ENCODE measurements around the gene ZNF837.
"Not testable (repeated sequence)": the region's sequence is repeated elsewhere in the genome, so short reads cannot be mapped to it uniquely, and the experiment has no call there.

Gene ZNF837

DNA sequence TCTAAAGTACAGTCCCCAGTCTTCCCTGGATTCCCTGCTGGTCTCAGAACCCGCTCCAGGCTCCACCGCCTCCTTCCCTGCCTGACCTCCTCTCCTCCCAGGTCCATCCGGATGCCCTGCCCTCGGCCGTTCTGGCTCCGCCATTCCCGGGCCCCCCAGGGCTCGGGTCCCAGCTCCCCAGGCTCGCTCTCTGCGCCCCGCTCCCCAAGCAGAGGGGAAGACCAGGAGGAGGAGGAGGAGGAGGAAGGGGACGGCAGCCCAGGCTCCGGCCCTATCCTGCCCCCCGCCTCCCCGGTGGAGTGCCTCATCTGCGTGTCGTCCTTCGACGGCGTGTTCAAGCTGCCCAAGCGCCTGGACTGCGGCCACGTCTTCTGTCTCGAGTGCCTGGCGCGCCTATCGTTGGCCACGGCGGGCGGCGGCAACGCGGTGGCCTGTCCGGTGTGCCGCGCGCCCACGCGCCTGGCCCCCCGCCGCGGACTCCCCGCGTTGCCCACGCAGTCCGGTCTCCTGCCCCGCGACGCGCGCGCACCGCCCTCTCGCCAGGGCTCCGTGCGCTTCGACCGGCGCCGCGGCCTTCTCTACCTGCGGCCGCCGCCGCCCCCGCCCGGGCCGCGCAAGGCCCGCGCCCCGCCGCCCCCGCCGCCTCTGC is 15.3 kb upstream of the ZNF837 start:
- DNase-seq = no peak

DNA sequence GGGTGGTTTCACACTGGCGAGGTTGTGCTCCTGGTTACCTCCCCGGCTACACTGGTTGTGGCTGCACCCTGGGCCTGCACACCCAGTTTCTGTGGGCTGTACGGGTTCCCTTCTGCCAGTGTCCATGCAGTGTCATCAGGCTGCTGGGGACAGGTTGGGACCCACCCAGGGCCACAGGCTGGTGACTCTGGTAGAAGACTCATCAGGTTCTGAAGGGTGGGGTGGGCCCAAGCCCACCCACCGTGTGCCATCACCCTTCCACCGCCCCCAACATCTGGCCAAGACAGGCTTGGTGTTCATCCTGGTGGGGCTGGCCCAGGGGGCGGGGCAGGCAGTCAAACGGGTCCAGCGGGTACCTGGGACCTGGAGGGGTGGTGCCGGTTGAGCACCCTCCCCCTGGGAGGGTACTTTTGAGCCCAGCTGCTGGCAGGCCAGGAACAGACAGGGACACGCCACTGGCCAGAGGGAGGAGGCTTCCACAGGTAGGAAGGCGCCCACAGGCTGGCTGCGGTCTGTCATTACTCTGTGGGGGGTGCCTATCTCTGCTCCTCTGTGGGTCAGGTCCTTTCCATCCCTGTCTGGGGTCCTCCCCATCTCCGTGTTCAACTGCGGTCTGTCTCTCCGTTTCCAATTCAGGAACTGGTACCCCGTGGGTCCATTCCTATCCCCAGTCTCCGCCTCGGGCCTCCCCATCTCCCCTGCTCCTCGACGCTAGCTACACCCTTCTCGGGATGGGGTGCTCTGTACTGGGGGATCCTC is 14.6 kb upstream of the ZNF837 start, which contains the start of gene RNF225:
Gene RNF225, plus strand, starts transcription at position 437 of the 759 bp plus-strand sequence. CDS start 434 bp downstream, outside the sequence.
- no peak for DNase-seq

DNA sequence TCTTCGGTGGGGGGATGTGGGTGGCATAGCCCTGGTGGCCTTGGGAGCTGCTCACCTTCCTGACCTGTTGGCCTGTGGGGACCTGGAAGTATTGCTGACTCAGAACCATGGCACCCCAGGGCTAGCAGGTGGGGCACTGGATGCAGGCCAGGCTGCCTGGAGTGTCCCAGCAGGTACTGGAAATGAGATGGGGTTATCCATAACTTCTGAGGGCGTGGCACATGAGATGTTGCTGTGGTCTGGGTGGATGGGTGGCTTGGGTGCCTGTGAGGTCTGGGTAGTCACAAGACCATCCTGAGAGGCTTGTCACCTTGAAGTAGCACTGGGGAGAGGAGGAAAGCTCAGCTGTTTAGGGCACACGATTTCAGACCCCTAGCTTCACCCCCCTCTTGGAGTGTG is 14.0 kb upstream of the ZNF837 start:
- DNase-seq = no peak

DNA sequence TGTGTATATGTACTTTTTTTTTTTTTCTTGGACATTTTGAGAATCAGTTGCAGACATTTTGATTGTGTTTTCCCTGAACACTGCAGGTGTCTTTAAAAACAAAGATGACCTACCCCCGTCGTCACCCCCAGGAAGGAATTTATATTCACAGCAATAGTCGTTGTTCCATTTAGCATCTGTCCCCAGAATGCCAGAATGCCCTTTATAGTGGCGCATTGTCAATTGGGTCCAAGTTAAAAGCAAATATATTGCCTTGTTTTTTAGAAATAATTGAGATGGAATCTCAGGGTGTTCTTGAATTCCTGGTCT is 12.8 kb upstream of the ZNF837 start:
- no peak for DNase-seq

DNA sequence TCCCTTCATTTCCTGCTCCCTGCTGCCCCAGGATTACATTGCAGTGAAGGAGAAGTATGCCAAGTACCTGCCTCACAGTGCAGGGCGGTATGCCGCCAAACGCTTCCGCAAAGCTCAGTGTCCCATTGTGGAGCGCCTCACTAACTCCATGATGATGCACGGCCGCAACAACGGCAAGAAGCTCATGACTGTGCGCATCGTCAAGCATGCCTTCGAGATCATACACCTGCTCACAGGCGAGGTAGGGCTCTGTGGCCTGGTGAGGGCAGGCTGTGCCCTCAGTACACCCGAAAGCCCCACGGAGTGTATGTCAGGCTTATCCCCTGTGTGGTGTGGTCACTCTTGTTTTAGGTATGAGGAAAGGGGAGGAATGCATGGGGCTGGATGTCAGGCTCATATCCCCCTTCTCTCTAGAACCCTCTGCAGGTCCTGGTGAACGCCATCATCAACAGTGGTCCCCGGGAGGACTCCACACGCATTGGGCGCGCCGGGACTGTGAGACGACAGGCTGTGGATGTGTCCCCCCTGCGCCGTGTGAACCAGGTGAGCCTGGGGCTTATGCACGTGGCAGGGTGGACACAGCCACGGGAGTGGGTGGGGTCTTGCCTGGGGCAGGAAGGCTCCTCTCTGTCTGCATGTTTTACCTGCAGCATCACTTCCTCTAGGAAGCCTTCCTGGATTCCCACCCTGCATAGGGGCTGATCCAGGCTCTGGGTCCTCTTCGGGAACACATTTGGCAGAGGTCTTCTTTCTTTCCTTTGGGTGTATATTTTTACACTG is 12.3 kb upstream of the ZNF837 start:
- DNase-seq = no peak

DNA sequence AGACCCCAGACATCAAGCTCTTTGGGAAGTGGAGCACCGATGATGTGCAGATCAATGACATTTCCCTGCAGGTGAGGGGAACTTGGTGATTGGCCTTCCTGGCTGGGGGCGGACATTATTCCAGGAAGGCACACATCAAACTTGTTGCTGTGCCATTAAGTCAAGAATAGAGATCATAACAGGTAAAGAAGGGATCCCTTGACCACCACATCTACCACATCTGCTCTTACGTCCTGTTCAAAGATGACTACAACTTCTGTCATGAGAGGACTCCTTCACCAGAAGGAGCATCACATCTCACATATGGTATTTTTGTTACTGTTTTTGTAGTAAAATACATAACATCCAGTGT is 7.3 kb upstream of the ZNF837 start:
- no peak for DNase-seq

DNA sequence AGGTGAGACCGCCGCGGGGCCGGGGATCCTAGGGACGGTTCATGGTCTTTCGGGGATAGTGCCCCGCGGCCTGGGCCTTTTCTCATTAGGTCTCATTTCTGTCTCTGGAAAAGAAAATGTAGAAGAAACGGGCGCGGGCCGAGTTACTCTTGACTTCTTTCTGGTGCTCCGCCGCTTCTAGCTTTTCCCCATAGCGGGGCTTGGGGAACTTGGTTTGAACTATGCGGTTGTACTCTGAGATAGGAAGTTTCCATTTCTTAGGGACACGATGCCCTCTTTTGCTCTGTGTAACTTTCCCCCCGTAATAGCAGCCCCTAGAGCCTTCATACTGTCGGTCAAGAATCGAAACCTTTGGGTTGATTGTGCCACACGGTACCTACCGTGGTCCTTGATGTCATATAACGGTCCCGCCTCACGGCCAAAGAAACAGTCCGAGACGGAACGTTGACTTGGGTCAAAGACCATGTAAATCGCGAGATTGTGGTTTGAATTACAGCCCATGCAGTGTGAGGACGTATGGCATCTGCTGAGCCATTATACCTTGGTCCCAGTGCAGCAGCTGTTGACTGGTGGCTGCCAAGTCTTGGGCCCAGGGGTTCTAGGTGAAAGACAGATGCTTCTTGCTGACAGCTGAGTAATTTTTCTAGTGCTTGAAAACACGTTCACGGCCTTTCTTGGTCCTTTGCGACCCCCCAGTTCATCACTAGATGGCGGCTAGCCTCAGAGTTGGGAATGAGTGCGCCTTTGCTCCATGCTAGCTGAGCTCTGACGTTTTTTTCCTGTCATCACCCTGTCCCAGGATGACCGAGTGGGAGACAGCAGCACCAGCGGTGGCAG is 6.7 kb upstream of the ZNF837 start:
- no peak for DNase-seq

DNA sequence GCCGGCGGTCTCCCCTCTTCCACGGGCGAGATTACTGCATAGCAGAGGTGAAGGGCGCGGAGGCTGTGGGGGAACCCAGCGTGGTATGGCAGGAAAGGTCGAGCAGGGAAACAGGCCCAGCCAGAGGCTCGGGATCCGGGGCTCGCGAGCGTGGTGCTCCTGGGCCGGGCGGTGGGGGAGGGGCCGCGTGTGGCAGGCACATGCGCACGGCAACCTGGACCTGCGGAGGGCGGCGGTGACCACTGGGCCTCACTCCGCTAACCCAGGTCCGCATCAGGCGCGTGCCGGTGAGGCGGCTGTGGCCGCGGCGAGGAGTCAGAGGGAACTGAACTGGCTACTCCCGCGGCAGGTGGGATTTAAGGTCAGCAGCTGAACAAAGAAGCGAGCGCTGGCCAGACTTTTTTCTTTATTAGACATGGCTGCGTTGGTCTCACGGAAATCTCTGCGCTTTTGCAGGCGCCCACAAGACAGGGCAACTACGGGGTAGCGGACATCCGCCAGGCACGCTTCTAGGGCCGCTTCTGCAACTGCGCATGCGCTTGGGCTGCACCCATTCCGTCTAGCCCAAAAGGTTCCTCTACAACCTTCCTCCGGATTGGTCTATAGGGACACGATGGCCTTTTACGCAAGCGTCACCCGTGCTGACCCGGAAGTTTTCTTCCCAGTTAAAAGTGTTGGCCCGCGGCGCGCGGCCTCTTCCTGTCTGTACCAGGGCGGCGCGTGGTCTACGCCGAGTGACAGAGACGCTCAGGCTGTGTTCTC is 5.9 kb upstream of the ZNF837 start, which contains the start of gene RPS5:
Gene RPS5, plus strand, starts transcription at position 694 of the 762 bp plus-strand sequence. CDS start 869 bp downstream, outside the sequence.
- peak; percentile 99 for DNase-seq

DNA sequence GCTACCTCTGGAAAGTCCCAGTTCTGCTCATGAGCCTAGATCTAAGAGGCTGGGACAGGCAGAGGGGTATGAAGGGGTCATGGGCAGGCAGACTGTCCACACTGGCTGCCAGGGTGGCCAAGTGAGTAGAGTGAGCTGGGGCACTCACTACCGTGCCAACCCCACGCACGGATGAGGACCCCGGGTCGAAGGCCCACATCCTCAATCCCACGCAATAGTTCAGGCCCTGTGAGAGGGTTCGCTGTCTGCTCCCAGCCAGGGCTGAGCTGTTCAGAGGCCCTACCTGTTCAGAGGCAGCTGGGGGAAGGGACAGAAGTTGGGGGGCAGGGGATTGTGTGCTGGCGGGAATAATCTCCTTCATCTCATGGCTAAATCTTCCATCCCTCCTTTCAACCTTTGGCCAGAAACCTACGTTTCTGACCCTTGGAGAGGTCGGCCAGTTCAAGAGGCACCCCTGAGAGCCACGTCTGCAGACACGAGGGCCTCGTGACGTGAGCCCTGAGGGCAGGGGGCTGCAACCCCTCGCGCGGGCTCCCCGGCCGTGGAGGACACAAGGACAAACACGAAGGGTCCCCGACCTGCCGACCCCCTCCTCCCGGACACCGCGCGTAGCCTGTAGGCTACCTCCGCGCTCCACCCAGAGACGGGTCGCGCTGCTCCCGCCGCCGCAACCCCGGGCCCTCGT is 5.2 kb upstream of the ZNF837 start:
- DNase-seq = no peak

DNA sequence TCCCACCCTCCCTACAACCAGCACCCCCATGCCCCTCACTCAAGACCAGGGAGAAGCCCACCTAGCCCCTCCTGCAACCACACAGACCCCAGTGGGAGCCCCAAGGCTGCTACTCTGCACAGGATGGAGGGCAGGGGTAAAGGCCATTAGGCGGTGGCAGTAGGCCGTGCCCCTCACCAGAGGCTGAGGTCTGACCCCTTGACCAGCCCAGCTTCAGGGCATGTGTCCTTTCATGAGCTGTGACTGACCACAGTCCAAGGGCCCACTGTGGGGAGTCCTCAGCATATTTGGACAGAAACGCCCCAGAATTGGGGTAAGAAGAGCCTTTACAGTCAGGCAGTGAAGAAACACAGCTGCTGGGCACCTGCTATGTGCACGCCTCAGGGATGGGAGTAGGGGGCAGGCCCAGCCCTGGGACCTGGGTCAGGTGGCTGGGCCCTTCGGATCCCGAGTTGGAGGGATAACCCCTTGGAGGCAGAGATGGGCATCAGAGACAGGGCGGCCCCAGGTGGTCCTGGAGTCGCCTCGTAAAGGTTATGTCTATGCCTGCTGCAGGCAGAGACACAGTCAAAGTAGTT is 4.6 kb upstream of the ZNF837 start:
- no peak for DNase-seq

DNA sequence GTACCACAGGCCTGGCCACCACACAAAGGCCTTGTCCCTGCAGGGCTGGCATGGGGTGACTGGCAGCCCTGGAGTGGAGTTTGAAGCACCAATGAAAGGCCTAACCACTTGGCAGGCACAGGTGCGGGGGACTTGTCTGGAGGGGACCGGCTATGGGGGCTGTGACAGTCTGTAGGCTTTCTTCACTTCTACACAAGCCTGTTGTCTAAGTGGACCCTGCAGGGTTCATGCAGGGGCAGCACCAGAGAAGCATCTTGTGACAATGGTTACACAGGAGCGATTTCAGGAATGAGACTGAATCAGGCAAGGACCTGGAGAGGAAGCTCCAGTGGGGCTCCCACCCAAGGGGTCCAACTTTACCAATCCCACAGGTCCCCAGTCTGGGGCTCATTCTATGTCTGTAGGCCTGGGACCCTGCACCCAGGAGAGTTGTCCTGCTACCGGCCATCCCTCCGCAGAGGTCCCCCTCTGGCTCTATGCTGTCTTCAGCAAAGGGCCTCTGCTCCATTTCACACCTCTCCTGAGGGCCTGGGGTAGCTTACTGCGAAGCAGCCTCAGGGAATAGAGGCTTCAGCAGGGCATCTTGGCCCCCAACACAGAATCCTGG is 2.3 kb upstream of the ZNF837 start:
- DNase-seq = no peak

DNA sequence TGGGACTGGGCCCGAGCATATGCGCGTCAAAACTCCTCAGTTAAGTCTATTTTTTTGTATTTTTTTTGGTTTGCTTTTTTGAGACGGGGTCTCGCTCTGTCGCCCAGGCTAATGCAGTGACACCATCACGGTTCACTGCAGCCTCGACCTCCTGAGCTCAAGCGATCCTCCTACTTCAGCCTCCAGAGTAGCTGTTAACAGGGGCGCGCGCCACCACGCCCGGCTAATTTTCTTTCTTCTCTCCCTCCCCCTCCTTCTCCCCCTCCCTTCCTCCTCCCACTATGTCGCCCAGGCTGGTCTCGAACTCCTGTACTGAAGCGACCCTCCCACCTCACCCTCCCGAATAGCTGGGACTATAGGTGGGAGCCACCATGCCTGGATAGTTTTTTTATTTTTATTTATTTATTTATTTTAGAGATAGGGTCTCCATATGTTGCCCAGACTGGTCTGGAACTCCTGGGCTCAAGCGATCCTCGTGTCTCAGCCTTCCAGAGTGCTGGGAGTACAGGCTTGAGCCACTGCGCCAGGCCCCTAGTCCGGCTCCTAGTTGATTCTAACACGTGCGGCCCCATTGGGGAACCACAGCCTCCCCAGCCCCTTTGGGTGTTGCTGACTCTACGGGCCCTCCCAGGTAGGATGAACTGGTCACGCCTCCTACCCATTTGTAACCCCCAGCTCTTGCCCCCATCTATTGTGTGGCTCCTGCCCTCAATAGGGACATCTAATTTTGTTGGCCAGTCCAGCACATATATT is 806 bp upstream of the ZNF837 start:
- DNase-seq = no peak

DNA sequence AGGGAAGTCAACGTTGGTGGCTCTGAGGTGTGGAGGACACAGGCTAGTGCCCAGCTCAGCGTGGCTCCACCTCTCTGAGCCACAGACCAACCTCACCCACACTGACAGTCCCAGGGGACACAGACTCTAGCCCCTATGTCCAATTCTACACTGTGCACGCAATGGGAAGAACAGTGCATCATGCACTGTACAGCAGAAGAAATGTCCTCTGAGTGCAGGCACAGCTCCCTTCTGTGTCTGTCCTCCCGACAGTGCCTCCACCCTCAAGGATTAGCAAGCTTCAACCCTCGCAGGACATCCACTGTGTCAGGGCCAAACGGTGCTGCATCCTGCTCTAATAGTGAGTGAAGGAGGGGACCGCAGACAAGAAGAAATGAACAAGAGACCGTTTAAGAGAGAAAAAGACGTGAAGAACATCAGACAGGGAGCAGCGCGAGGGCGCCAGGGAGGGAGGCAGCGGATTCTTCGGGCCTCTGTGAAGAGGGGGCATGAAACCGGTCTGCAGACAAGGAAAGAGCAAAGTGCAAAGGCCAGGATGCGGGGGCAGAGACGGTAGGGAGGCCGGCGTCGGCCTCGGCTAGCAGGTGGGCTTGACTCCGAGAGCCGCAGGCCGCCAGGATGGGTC is 681 bp downstream of the ZNF837 start:
- no peak for DNase-seq

DNA sequence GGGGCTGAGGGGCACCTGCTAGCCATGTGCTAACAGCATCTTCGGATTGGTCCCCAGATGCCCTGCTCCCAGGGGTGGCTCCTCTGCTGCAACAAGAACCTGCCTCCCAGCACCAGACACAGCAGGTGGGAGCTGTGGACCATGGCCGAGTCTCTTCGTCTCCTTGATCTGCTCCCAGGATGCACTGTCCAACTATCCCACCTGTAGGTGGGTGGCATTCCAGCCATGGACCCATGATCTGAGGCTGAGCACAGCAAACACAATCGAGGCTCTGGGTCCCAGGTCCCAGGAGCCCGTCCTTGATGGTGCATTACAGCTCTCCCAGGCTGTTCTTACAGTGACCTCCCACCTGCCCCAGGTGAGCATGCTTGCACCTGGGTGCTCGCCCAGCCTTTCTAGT is 1.6 kb downstream of the ZNF837 start:
- no peak for DNase-seq

DNA sequence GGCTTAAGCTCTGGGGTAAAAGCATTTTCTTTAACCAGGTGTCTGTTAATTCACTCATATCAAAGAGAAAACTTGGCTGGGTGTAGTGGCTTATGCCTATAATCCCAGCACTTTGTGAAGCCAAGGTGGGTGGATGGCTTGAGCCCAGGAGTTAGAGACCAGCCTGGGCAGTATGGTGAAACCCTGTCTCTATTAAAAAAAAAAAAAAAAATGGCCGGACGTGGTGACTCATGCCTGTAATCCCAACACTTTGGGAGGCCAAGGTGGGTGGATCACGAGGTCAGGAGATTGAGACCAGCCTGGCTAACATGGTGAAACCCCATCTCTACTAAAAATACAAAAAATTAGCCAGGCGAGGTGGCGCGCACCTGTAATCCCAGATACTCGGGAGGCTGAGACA is 4.1 kb downstream of the ZNF837 start:
- not testable (repeated sequence) for DNase-seq

DNA sequence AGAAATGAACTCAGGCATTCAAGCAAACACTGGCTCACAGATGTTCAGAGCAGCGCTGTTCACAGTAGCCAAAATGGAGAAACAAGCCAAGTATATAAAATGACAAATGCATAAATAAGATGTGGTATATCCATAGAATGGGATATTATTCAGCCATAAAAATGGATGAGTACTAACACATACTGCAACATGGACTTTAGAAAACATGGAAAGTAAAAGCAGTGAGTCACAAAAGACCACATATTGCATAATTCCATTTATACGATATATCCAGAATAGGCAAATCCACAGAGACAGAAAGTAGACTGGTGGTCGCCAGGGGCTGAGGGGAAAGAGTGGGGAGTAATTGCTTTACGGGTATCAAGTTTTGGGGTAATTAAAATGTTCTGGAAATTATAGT is 6.6 kb downstream of the ZNF837 start:
- DNase-seq = no peak

DNA sequence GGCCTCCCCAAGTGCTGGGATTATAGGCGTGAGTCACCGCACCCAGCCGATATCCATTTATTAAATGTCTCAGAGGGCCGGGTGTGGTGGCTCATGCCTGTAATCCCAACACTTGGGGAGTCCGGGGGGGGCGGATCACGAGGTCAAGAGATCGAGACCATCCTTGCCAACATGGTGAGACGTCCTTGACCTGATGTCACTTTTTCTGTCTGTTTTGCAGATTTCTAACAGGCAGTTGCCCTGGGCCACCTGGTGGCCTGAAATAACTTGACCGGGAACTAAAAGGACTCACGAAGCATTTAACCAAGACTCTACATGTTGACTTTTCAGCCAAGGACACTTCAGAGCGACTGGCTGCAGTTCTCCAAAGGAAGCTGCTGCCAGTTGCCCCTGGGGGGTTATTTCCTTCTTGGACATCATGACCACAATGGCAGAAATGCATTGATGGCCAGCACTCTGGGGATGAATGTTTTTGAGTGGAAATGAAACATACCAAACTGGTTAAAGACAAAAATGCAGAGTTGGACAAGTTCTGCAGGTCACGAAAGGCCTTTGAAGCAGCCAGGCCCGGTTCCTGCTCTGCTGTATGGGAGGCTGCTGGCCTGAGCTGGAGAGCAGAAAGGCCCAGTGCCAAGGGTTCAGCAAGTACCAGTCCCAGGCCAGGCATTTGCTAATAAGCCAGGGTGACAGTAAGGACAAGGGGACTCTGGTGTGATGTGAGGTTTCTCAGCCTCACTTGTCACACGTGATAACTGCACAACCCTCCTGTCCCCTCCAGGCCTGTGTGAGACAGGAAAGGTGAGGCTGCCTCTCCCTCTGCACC is 8.3 kb downstream of the ZNF837 start:
- no peak for DNase-seq

DNA sequence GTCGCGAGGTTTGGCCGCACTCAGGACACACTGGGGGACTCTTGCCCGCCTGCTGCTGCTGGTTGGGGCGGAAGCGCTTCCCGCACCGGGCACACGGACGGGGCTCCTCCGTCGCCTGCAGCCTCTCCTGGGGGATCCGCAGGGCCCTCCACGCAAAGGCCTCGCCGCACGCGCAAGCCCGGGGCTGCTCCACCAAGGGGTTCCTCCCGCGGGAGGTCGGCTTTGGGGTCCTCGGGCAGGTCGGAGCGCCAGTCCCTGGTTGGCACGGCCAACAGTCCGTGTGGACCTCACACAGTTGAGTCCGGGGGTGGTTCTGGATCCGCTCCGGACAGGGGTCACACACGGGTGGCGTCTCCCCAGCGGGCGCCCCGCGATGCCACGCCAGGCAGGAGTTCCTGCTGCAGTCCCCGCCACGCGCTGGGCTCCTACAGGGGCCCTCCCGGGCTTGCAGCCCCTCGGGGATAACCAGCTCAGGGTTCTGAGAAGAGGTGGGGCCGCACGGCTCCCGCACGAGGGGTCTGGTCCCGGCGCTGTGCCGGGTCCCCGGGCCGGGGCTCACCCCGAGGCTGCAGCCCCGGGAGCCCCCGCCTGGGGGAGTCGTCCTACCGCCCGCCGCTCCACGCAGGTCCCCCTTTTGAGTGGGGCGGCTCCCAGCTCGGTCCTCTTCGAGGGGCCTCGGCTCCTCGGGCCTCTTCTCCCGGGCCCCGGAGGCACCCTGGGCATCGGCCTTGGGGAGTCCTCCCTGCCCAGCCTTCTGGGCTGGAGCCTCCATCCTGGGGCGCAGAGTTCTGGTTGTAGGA is 12.1 kb downstream of the ZNF837 start:
- no peak for DNase-seq
